Muscle layer of duodenum (tissue), 2 donors: ENCODE results near the gene SPDYE6.
"Not testable (repeated sequence)": the region's sequence is repeated elsewhere in the genome, so short reads cannot be mapped to it uniquely, and the experiment has no call there.

Source experiments
- H3K27ac ChIP-seq: one replicate; pipeline ENCODE4 v1.7.0; 2013; ENCODE audit warnings: mild to moderate bottlenecking, low read length
- H3K27me3 ChIP-seq: one replicate; pipeline ENCODE4 v1.7.0; 2013; ENCODE audit warnings: low read depth, mild to moderate bottlenecking, control low read depth, low read length
- H3K36me3 ChIP-seq, 2 donors: one replicate each; pipeline ENCODE4 v1.7.0; 2013; ENCODE audit warnings: low read length in 2 of 2, control low read depth in 1 of 2, mild to moderate bottlenecking in 1 of 2; ENCODE audit not compliant: insufficient read depth in 2 of 2, control insufficient read depth in 1 of 2
- H3K4me1 ChIP-seq, 2 donors: one replicate each; pipeline ENCODE4 v1.7.0; 2013; ENCODE audit warnings: low read length in 2 of 2, mild to moderate bottlenecking in 2 of 2, control low read depth in 1 of 2, moderate library complexity in 1 of 2; ENCODE audit not compliant: insufficient read depth in 2 of 2, control insufficient read depth in 1 of 2
- H3K4me3 ChIP-seq, 2 donors: one replicate each; pipeline ENCODE4 v1.7.0; 2013; ENCODE audit warnings: low read length in 2 of 2, low read depth in 1 of 2, mild to moderate bottlenecking in 1 of 2
- H3K9me3 ChIP-seq, 2 donors: one replicate each; pipeline ENCODE4 v1.7.0; 2013; ENCODE audit warnings: low read length in 2 of 2, control low read depth in 1 of 2, mild to moderate bottlenecking in 1 of 2; ENCODE audit not compliant: control insufficient read depth in 1 of 2
- donor health status: healthy.

The SPDYE6 gene

DNA sequence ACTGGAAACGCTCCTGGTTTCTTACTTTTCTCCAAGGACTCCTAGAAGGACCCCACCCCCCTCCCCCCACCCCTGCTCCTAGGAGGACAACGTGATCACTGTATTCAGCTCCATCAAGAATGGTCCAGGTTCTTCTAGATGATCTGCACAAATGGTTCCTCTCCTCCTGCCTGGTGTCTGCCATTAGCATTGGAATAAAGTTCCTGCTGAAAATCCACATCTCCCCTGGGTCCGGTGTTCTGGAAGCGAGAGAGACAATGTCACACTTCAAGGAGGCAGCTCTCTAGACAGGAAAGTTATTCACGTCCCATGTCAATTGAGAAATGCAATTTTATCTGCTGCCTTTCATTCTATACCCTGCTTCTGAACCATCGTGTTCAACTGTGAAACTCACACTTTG, 9.3 kb downstream of the SPDYE6 start:
- not testable (repeated sequence) for H3K27ac ChIP-seq, H3K27me3 ChIP-seq, H3K9me3 ChIP-seq, H3K4me3 ChIP-seq, H3K36me3 ChIP-seq, H3K4me1 ChIP-seq

- not testable (repeated sequence) for H3K27me3 ChIP-seq, H3K4me3 ChIP-seq, H3K27ac ChIP-seq, H3K9me3 ChIP-seq, H3K4me1 ChIP-seq, H3K36me3 ChIP-seq
Observed at GRCh38 chr7:102340599-102341368, 15.5 kb downstream of the SPDYE6 start.

DNA sequence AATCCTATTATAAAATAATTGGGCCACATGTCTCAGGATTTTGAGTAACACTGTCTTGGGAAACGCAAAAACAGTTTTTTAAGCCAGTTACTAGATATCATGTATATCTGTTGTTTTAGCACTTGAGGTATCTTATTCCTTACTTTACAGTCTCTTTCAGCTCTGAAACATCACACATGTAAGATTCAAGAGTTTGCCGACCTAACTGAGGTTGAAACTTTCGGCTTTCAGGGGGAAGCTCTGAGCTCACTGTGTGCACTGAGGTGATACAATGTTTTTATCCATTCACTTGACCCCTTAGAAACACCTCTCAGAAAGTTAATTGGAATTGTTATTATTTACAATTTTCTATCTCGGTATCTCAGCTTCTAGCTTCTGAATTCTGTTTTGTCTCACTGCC, 18.8 kb downstream of the SPDYE6 start:
- H3K36me3 ChIP-seq, H3K27me3 ChIP-seq, H3K27ac ChIP-seq, H3K4me3 ChIP-seq, H3K4me1 ChIP-seq, H3K9me3 ChIP-seq: not testable (repeated sequence)

DNA sequence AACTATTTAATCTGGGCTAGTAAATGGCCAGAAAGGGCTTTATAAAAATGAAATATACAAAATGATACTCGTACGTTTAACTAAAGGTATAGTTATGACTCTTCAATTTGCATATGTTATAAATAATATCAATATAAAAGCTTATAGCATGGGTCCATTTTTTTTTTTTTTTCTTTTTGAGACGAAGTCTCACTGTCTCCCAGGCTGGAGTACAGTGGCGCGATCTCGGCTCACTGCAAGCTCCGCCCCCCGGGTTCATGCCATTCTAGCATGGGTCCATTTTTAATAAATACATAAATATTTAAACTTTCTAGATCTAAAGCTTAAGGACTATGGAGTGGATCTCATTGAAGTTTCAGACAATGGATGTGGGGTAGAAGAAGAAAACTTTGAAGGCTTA, 19.2 kb downstream of the SPDYE6 start:
- H3K4me1 ChIP-seq, H3K9me3 ChIP-seq, H3K4me3 ChIP-seq, H3K27ac ChIP-seq, H3K27me3 ChIP-seq, H3K36me3 ChIP-seq: not testable (repeated sequence)

GRCh38 chr7:102335574-102335973, 20.7 kb downstream of the SPDYE6 start:
- H3K27me3 ChIP-seq, H3K4me3 ChIP-seq, H3K4me1 ChIP-seq, H3K27ac ChIP-seq, H3K9me3 ChIP-seq, H3K36me3 ChIP-seq: not testable (repeated sequence)

GRCh38 chr7:102330666-102331460, 25.4 kb downstream of the SPDYE6 start:
- H3K36me3 ChIP-seq, H3K27ac ChIP-seq, H3K27me3 ChIP-seq, H3K4me1 ChIP-seq, H3K4me3 ChIP-seq, H3K9me3 ChIP-seq: not testable (repeated sequence)

- H3K4me1 ChIP-seq, H3K36me3 ChIP-seq, H3K4me3 ChIP-seq, H3K27me3 ChIP-seq, H3K9me3 ChIP-seq, H3K27ac ChIP-seq: not testable (repeated sequence)
Observed at GRCh38 chr7:102329366-102329765, 26.9 kb downstream of the SPDYE6 start.

GRCh38 chr7:102328863-102329262, 27.4 kb downstream of the SPDYE6 start:
- not testable (repeated sequence) for H3K4me1 ChIP-seq, H3K36me3 ChIP-seq, H3K27ac ChIP-seq, H3K9me3 ChIP-seq, H3K27me3 ChIP-seq, H3K4me3 ChIP-seq

DNA sequence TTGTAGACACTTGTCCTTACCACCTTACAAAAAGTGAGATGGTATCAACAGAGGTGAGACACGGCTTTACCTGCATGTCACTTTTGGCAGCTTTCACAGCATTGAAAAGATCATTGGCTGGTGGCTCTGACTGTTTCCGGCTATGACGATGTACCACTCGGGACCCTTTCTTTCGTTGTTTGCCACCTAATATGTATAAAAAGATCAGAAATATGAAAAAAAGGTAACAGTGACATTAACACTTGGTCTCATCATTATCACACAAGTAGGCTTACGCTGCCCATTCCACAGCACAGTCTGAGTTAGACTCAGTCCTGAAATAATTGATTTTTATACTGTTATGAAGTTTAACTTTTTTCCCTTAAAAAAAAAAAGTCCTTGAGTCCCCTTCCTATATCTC, 29.1 kb downstream of the SPDYE6 start:
- H3K4me1 ChIP-seq, H3K36me3 ChIP-seq, H3K4me3 ChIP-seq, H3K27me3 ChIP-seq, H3K27ac ChIP-seq, H3K9me3 ChIP-seq: not testable (repeated sequence)

DNA sequence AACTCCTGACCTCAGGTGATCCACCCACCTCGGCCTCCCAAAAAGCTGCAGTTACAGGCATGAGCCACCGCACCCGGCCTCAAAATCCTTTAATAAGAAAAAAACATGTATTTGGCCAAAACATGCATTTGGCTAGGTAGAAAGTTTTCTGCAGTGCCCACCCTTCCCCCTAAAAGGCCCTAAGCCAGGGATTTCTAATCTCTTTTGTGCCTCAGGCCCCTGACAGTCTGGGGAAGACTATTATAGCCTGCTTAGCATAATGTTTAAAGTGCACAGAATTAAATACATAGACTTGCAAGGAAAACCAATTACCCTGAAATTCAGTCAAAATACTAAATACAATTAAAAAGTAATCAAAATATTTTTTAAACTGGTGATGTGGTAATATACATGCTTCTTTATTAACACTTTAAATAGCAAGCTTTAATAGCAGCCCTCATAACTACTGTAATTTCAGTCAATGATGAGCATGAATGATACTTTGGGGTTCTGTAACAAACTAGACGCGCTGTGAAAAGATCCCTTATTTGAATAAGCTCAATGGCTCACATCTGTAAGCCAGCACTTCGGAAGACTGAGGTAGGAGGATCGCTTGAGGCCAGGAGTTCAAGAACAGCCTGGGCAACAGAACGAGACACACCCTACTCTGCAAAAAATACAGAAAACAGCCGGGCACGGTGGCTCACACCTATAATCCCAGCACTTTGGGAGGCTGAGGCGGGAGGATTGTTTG, 29.9 kb downstream of the SPDYE6 start:
- Histone ChIP-seq H3K4me1 (peaks cover 0 to 4% of the 10 kb centered on the region in 2 donors), H3K36me3 (no peaks in the 10 kb centered on the region), H3K4me3 (no peak overlapping the region), H3K27me3 (no peaks in the 10 kb centered on the region), H3K9me3 (no peaks in the 10 kb centered on the region), H3K27ac (no peak overlapping the region)

DNA sequence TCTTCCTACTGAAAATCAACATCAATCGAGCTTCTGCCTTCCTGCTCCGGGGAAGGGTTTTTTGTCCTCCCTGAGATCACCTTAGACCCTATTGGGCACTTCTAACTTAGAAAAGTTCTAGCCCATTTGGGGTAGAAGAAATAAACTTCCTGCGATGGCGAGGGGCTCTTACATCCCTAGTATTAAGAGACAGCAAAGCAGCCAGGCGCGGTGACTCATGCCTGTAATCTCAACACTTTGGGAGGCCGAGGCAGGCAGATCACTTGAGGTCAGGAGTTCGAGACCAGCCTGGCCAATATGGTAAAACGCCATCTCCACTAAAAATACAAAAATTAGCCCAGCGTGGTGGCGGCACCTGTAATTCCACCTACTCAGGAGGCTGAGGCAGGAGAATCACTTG, 31.1 kb downstream of the SPDYE6 start:
- not testable (repeated sequence) for H3K27ac ChIP-seq, H3K4me3 ChIP-seq, H3K27me3 ChIP-seq, H3K4me1 ChIP-seq, H3K9me3 ChIP-seq, H3K36me3 ChIP-seq
